Measurements from ENCODE around the gene ARL14EPL.

Gene ARL14EPL

GRCh38 chr5:116032094-116032517, at the start of gene ARL14EPL:
Gene ARL14EPL, plus strand, starts transcription at chr5:116032472. Its CDS starts 18,994 bp downstream, at chr5:116051466.
- DNase-seq, result peak in 1 of 2 experiments; percentile 8

DNA sequence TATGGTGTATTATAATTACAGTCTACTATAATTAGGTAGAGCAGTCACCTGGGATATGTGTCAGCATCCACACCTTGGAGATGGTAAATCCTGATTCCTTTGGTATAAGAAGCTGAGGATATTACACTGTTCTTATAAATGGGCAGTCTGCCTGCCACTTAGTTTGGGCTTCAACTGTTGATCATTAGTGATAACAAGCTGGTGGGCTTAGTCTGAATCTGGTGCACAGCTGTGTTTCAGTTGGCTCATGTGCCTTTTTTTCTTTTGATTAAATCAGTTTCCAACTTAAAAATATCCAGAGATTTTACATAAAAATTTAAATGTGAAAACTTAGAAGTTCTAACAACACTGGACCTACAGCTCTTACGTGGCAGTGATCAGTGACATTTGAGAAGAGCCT, 48.8 kb upstream of the ARL14EPL start:
- no peak for DNase-seq

DNA sequence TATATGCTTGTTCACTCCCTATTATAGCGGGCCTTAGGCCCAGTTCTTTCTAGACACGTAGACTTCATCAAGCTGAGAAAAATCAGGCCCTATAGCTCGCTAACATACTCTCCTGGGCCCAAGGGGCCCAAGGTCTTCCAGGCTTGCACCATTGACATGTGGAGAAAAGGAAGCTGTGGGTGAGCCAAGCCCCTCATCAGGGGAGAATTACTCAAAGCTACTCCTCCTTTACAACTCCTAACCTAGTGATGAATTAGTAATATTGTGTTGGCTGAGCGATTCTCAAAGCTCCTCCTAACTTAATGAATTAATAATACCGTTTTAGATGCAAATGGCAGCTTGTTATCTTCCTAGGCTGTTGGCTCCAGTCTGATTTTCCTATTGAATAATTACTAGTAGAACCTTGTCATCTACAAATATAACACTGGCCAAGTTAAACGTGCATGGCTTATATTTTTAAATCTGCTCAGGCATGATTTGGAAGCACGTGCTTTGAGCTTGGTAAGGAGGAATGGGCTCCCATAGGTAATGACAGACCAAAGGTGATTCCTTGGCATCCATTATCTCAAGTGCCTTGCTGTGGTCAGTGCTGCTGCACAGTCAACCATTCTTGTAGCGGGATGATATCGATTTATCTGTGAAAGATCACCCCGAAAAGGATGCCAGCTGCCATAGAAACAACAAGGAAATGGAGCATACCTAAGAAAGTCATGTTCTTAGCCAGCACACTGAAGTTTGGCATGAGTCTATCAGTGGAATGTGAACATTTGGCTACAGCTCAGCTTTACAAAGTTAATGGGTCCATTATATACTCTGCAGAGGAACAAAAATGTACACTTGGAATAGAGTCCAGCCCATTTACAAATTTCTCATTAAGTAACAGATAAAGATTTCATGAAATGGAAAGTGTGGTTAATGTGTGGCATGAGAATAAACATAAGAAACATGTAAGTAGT, 46.2 kb upstream of the ARL14EPL start:
- no peak for DNase-seq

- no peak for DNase-seq
Observed at GRCh38 chr5:115988002-115988401, 44.3 kb upstream of the ARL14EPL start.

DNA sequence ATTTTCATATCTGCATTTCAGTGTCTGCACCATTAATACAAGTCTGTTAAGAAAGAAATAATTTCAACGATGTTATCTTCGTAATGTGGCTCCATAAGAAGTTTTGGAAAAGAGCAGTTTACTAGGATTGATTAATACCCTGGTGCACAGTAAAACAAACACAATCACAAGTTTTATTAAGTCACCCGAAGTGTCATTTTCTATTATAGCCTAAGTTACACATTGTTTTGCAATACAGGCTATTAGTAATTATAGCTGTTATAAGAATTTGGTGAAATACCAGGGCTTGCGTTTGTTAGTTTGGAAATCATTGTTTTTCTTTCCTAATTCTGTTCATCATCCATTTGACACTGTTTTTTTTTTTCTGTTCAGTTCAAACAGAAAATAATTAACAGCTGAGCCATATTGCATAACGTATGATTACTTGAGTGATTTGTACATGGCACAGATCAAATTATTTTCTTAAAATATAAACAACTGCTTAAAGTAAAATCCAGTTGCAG, 39.4 kb upstream of the ARL14EPL start:
- no peak for DNase-seq

DNA sequence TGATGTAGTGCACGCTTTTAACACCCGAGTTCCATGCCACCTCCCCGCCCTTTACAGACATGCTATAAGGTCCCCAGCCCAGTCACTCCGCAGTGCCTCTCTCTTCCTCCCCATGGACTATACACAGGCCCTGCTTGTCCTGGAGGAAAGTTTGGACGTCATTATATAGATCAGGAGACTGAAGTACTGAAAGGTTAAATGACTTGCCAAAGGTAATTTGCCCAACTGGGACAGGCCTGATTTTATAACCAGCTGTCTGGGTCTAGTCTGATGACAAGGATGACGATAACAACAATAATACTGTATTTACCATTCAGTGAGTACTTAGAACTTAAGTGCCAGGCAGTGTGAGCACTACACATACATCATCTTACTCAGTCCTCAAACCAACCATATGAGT, 36.9 kb upstream of the ARL14EPL start:
- DNase-seq, result no peak

GRCh38 chr5:116002116-116002906, 30.0 kb upstream of the ARL14EPL start:
- no peak for DNase-seq

DNA sequence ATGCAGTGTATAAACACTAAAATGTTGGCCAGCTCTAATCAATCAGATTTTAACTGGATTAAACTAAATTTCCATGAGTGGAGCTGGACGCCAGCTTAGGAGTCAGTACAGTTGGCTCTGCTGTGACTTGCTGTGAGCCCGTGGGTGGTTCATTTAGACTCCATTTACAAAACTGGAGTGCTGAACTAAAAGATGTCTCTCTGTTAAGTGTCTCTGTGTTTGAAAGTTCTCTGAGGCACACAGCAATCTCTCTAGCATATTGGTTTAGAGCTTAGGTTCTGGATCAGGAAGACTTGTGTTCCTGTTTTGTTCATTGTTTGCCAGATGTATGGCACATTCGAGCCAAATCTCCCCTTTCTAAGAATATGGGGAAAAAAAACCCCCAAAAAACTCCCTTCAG, 28.0 kb upstream of the ARL14EPL start:
- no peak for DNase-seq

GRCh38 chr5:116009806-116010205, 22.5 kb upstream of the ARL14EPL start:
- DNase-seq, result no peak

- no peak for DNase-seq
Observed at GRCh38 chr5:116011046-116011445, 21.2 kb upstream of the ARL14EPL start.

DNA sequence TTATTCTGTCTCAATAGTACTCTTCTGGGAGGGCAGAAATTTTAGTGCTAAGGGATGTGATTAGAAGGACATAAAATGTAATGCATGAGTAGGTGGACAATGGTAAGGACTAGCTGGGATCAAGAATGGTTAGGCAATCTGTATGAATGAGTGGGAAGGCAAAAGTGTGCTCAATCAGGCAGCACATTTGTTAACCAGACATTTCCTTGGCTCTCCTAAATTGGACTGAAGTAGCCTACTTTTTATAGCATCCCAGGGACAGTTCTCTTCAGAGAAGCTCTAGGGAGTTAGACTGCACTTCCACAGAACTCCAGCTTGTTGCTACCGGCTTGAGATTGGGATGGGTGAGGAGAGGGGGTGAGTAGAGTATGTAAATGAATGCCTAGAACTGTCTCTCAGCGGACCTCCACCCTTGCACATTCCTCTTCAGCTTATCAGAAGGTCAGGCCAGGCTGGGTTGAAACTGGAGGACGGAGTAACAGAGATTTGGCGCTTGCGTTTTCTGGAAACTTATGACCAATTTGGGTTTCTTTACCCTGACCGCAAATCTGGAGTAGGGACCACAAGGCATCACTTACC, 19.0 kb upstream of the ARL14EPL start:
- DNase-seq, result no peak

DNA sequence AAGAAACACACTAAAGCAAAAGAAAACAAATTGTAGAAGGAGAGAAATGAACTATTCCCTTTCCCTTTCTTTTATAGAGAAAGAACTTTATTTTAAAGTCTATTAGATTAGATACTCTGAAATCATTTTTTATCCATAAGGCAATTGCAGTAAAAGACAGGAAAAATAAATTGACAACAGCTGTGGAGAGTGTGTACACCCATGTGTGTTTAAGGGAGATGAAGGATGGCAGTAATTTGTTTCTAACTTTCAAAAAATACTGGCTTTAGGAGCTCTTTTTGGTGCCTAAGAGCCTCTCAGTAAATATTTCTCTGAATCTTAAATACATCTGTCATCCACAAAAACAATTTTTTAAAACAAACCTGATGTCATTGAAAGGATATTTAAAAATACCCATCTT, 18.3 kb upstream of the ARL14EPL start:
- DNase-seq, result no peak

- DNase-seq, result no peak
Observed at GRCh38 chr5:116023619-116024018, 8.7 kb upstream of the ARL14EPL start.

DNA sequence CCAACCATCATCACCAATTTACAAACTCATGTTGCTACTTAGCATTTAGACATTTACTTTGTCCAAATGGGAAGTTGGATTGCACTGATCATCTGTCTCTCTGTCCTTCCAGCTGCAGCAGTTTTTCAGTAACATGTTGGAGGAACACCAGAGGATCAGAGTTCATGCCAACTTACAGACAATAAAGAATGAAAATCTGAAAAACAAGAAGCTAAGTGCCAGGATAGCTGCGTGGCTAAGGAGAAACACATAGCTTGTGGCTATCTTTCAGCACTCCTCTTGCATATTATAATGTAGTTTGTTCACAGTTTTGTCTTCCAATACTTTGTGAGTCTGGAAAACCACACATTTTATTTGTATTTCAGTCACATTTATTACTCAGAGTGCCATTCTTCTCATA, 6.4 kb upstream of the ARL14EPL start:
- DNase-seq, result no peak

GRCh38 chr5:116032991-116033390, 719 bp downstream of the ARL14EPL start:
- no peak for DNase-seq

DNA sequence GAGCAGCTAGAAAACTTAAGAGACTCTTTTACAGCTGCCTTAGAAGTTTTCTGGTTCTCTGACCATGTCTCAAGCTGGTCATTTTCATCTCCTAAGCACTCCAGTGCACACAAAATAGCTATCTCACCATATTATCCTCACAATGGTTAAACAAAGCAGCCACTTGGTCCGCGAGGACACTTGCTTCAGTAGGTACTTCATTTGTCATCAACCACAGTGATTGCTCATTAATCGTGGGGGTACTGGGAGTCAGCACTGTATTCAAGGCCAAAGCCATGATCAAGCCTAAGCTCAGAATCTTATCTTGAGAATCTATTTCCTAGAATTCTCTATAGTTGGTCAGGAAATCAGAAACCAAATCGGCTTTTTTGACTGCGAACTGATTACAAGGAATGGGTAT, 2.9 kb downstream of the ARL14EPL start:
- no peak for DNase-seq

- DNase-seq, result no peak
Observed at GRCh38 chr5:116037236-116037822, 5.1 kb downstream of the ARL14EPL start.

GRCh38 chr5:116038817-116039216, 6.5 kb downstream of the ARL14EPL start:
- DNase-seq, result no peak

DNA sequence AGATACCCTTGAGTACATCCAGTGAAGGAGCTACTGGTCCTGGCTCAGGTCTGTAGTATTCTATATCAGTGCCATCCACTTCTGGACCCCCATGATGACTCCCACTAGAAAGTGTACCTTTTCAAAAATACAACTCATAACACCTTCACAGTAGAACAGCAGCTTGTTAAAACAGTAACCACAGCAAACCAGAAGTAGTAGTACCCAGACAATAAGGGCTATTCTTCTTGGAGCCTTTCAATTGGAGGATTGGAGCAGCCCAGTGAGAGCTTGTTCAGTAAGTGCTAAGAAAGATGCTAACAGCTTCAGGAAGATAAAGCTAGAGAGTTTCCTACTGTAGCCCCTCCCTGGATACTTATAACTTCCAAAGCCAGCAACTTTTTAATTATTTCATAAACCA, 10.1 kb downstream of the ARL14EPL start:
- no peak for DNase-seq

DNA sequence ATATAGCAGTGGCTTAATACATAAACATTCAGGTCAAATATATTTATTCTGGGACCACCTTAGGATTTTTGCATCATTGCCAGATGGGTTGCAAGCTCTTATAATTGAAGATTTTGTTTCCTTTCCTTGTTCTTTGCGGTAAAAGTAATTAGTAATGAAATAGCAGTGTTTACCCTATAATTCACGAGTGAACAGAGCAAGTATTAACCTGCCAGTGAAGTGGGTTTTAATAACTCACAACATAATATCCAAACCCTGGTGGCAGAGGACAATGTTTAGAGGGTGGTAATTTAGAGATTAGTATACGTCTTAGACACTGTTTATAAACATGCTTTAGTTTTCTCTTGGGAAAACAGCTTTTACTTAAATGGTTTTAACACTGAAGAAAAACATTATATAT, 11.8 kb downstream of the ARL14EPL start:
- no peak for DNase-seq

DNA sequence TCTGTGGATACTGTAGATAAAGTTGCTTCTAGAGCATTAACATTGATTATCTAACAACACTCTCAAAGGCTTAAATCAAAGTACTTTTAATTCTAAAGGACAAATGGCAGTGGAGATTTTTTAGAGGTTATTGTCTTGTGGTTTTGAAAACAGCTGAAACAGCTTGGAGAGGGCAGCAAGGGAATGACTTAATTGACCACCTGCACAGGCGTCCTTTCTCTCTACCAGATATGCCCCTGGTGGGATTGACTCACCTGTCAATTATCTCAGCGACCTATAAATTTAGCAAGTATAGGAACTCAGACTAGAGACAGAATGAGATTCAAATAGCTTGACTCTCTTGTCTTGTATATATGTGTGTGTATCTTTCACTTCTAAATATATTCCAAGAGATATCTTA, 13.5 kb downstream of the ARL14EPL start:
- no peak for DNase-seq

DNA sequence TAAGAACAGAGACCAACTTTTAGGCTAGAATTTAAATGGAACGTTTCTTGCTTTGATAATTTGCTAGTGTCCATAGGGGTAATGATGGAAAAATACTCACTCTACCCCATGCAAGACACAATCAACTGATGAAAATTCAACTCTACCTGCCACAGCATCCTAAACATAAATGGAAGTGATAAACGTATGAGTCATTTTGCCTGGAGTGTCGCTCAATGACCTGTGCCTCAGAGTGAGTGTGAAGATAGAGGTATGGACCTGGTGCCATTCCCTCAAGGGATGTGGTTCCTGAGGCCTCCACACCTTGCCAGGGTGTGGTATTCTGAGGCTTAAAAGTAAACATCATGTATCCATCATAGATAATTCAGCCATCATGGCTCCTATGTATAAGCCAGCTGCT, 14.0 kb downstream of the ARL14EPL start:
- DNase-seq, result no peak

DNA sequence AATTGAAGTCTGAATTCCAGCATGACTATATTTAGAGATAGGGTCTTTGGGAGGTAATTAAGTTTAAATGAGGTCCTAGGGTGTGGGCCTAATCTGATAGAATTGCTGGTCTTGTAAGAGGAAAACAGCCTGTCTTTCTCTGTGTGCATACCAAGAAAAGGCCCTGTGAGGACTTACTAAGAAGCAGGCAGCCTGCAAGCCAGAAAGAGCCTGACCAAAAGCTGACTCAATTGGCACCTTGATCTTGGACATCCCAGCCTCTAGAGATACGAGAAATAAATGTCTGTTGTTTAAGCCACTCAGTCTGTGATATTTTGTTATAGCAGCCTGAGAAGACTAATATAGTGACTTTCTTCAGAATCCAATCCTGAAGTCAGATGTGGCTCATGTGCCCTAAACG, 14.6 kb downstream of the ARL14EPL start:
- no peak for DNase-seq

All from SHP77 (cell line).